HEK293 (cell line): ENCODE results near the gene MGAT4D.

Experiments used
- ATF2 ChIP-seq: fragments of 450-650 bp; formaldehyde crosslinking; IDR thresholded peaks from 2 replicates; pipeline ENCODE4 v1.5.1; 2016; ENCODE audit warnings: missing biosample characterization, missing genetic modification characterization, low read depth
- CTCF ChIP-seq: fragments of 450-650 bp; formaldehyde crosslinking; IDR thresholded peaks from 2 replicates; pipeline ENCODE4 v1.5.1; 2016; ENCODE audit warnings: missing biosample characterization, missing genetic modification characterization
- FEZF1 ChIP-seq: fragments of 450-650 bp; formaldehyde crosslinking; IDR thresholded peaks from 2 replicates; pipeline ENCODE4 v1.5.1; 2016; ENCODE audit warnings: missing biosample characterization, missing genetic modification characterization
- GFI1B ChIP-seq: fragments of 450-650 bp; formaldehyde crosslinking; IDR thresholded peaks from 2 replicates; pipeline ENCODE4 v1.5.1; 2016; ENCODE audit warnings: missing biosample characterization, missing genetic modification characterization
- GLIS1 ChIP-seq: fragments of 450-650 bp; formaldehyde crosslinking; IDR thresholded peaks from 2 replicates; pipeline ENCODE4 v1.5.1; 2016; ENCODE audit warnings: missing biosample characterization, missing genetic modification characterization
- IKZF3 ChIP-seq: fragments of 450-650 bp; IDR thresholded peaks from 2 replicates; pipeline ENCODE4 v1.5.0; 2018; ENCODE audit warnings: missing biosample characterization, mild to moderate bottlenecking, missing genetic modification characterization, moderate library complexity
- KLF1 ChIP-seq: fragments of 450-650 bp; formaldehyde crosslinking; IDR thresholded peaks from 2 replicates; pipeline ENCODE4 v1.5.1; 2016; ENCODE audit warnings: missing biosample characterization, missing genetic modification characterization
- KLF8 ChIP-seq: fragments of 450-650 bp; formaldehyde crosslinking; IDR thresholded peaks from 2 replicates; pipeline ENCODE4 v1.5.1; 2016; ENCODE audit warnings: missing biosample characterization, missing genetic modification characterization
- KLF9 ChIP-seq: fragments of 450-650 bp; formaldehyde crosslinking; IDR thresholded peaks from 2 replicates; pipeline ENCODE4 v1.5.1; 2016; ENCODE audit warnings: missing biosample characterization, missing genetic modification characterization, low read depth
- MEIS1 ChIP-seq: sonication (generic); formaldehyde crosslinking; IDR thresholded peaks from 2 replicates; pipeline ENCODE4 v1.8.1; 2022; ENCODE audit warnings: missing genetic modification reagents, mild to moderate bottlenecking, borderline replicate concordance
- MZF1 ChIP-seq: fragments of 450-650 bp; formaldehyde crosslinking; IDR thresholded peaks from 2 replicates; pipeline ENCODE4 v1.5.1; 2017; ENCODE audit warnings: missing biosample characterization, missing genetic modification characterization, borderline replicate concordance
- PRDM6 ChIP-seq: fragments of 450-650 bp; formaldehyde crosslinking; IDR thresholded peaks from 2 replicates; pipeline ENCODE4 v1.5.1; 2017; ENCODE audit warnings: missing biosample characterization, missing genetic modification characterization
- REPIN1 ChIP-seq: fragments of 450-650 bp; formaldehyde crosslinking; IDR thresholded peaks from 2 replicates; pipeline ENCODE4 v1.5.1; 2017; ENCODE audit warnings: missing biosample characterization, missing genetic modification characterization, low read depth
- SP3 ChIP-seq: fragments of 450-650 bp; formaldehyde crosslinking; IDR thresholded peaks from 2 replicates; pipeline ENCODE4 v1.5.1; 2016; ENCODE audit warnings: missing biosample characterization, missing genetic modification characterization
- SP7 ChIP-seq: fragments of 450-650 bp; formaldehyde crosslinking; IDR thresholded peaks from 2 replicates; pipeline ENCODE4 v1.5.1; 2016; ENCODE audit warnings: missing biosample characterization, missing genetic modification characterization
- TCF7L2 ChIP-seq: IDR thresholded peaks from 2 replicates; pipeline ENCODE4 v1.6.1; 2011; ENCODE audit warnings: low read depth, mild to moderate bottlenecking, inconsistent platforms, low read length, moderate library complexity, borderline replicate concordance
- YY2 ChIP-seq: fragments of 450-650 bp; formaldehyde crosslinking; IDR thresholded peaks from 2 replicates; pipeline ENCODE4 v1.5.1; 2016; ENCODE audit warnings: missing biosample characterization, missing genetic modification characterization
- ZBTB8A ChIP-seq: fragments of 450-650 bp; formaldehyde crosslinking; IDR thresholded peaks from 2 replicates; pipeline ENCODE4 v1.5.1; 2016; ENCODE audit warnings: missing biosample characterization, missing genetic modification characterization
- ZFP69B ChIP-seq: fragments of 450-650 bp; formaldehyde crosslinking; IDR thresholded peaks from 2 replicates; pipeline ENCODE4 v1.5.1; 2016; ENCODE audit warnings: missing biosample characterization, missing genetic modification characterization
- ZNF121 ChIP-seq: fragments of 450-650 bp; formaldehyde crosslinking; IDR thresholded peaks from 2 replicates; pipeline ENCODE4 v1.5.1; 2016; ENCODE audit warnings: missing biosample characterization, missing genetic modification characterization
- ZNF174 ChIP-seq: fragments of 450-650 bp; formaldehyde crosslinking; IDR thresholded peaks from 2 replicates; pipeline ENCODE4 v1.5.0; 2017; ENCODE audit warnings: missing biosample characterization, mild to moderate bottlenecking, missing genetic modification characterization
- ZNF175 ChIP-seq: fragments of 450-650 bp; formaldehyde crosslinking; IDR thresholded peaks from 2 replicates; pipeline ENCODE4 v1.5.1; 2016; ENCODE audit warnings: missing biosample characterization, missing genetic modification characterization
- ZNF202 ChIP-seq: fragments of 450-650 bp; formaldehyde crosslinking; IDR thresholded peaks from 2 replicates; pipeline ENCODE4 v1.5.1; 2016; ENCODE audit warnings: missing biosample characterization, missing genetic modification characterization, borderline replicate concordance
- ZNF335 ChIP-seq: fragments of 450-650 bp; formaldehyde crosslinking; conservative IDR thresholded peaks from 2 replicates; pipeline ENCODE4 v1.5.1; 2016; ENCODE audit warnings: missing biosample characterization, missing genetic modification characterization
- ZNF362 ChIP-seq: fragments of 450-650 bp; formaldehyde crosslinking; IDR thresholded peaks from 2 replicates; pipeline ENCODE4 v1.5.1; 2016; ENCODE audit warnings: missing biosample characterization, missing genetic modification characterization
- ZNF48 ChIP-seq: fragments of 450-650 bp; formaldehyde crosslinking; IDR thresholded peaks from 2 replicates; pipeline ENCODE4 v1.5.1; 2016; ENCODE audit warnings: missing biosample characterization, missing genetic modification characterization
- ZNF544 ChIP-seq: fragments of 450-650 bp; formaldehyde crosslinking; IDR thresholded peaks from 2 replicates; pipeline ENCODE4 v1.5.0; 2017; ENCODE audit warnings: missing biosample characterization, missing genetic modification characterization
- ZNF561 ChIP-seq: fragments of 450-650 bp; IDR thresholded peaks from 2 replicates; pipeline ENCODE4 v1.5.1; 2018; ENCODE audit warnings: missing biosample characterization, missing genetic modification characterization, borderline replicate concordance
- ZNF610 ChIP-seq: fragments of 450-650 bp; formaldehyde crosslinking; IDR thresholded peaks from 2 replicates; pipeline ENCODE4 v1.5.1; 2016; ENCODE audit warnings: missing biosample characterization, missing genetic modification characterization, borderline replicate concordance
- ZNF626 ChIP-seq: fragments of 450-650 bp; sonication (Bioruptor Pico); formaldehyde crosslinking; IDR thresholded peaks from 2 replicates; pipeline ENCODE4 v1.5.1; 2018; ENCODE audit warnings: missing biosample characterization, missing genetic modification characterization, inconsistent platforms
- ZNF664 ChIP-seq: fragments of 450-650 bp; formaldehyde crosslinking; IDR thresholded peaks from 2 replicates; pipeline ENCODE4 v1.5.1; 2016; ENCODE audit warnings: missing biosample characterization, missing genetic modification characterization
- ZNF670 ChIP-seq: fragments of 450-650 bp; formaldehyde crosslinking; IDR thresholded peaks from 2 replicates; pipeline ENCODE4 v1.5.1; 2016; ENCODE audit warnings: missing biosample characterization, missing genetic modification characterization, low read depth
- ZNF792 ChIP-seq: fragments of 450-650 bp; formaldehyde crosslinking; IDR thresholded peaks from 2 replicates; pipeline ENCODE4 v1.5.1; 2016; ENCODE audit warnings: missing biosample characterization, missing genetic modification characterization
- ZNF830 ChIP-seq: fragments of 450-650 bp; IDR thresholded peaks from 2 replicates; pipeline ENCODE4 v1.5.0; 2018; ENCODE audit warnings: missing biosample characterization, missing genetic modification characterization, low read depth, mild to moderate bottlenecking, moderate library complexity
- ZSCAN4 ChIP-seq: fragments of 450-650 bp; formaldehyde crosslinking; IDR thresholded peaks from 2 replicates; pipeline ENCODE4 v1.5.1; 2017; ENCODE audit warnings: missing biosample characterization, missing genetic modification characterization

Gene MGAT4D

GRCh38 chr4:140426610-140427105, 71.4 kb downstream of the MGAT4D start (continued):
- TF ChIP-seq KLF8 = no peak
- no peak for TF ChIP-seq ZNF670 (tag by site-specific recombination)
- TF ChIP-seq ATF2 (tag by site-specific recombination) = no peak
- TF ChIP-seq ZBTB8A (tag by site-specific recombination) = no peak
- TF ChIP-seq TCF7L2 = no peak
- TF ChIP-seq ZNF335 (tag by site-specific recombination) = peak; percentile 42
- no peak for TF ChIP-seq GFI1B (tag by site-specific recombination)
- TF ChIP-seq ZNF202 (tag by site-specific recombination) = no peak
- no peak for TF ChIP-seq YY2 (tag by site-specific recombination)
- no peak for TF ChIP-seq ZNF610 (tag by site-specific recombination)
- no peak for TF ChIP-seq REPIN1 (tag by site-specific recombination)
- TF ChIP-seq ZNF544 (tag by site-specific recombination) = no peak
- TF ChIP-seq ZNF121 (tag by site-specific recombination) = no peak
- no peak for TF ChIP-seq ZSCAN4 (tag by site-specific recombination)
- TF ChIP-seq MEIS1 (CRISPR knock-in tag) = no peak
- TF ChIP-seq PRDM6 = no peak
- peak; percentile 20; the same call in 1 of the 2 replicates for TF ChIP-seq SP7
- peak; percentile 44; the same call in 1 of the 2 replicates for TF ChIP-seq CTCF (tag by site-specific recombination)
- TF ChIP-seq ZNF175 (tag by site-specific recombination) = no peak
- no peak for TF ChIP-seq KLF9 (tag by site-specific recombination)
- TF ChIP-seq ZNF792 (tag by site-specific recombination) = no peak
- TF ChIP-seq FEZF1 = peak; percentile 16; the same call in 1 of the 2 replicates
- peak; percentile 5; the same call in 1 of the 2 replicates for TF ChIP-seq SP3 (tag by site-specific recombination)
- no peak for TF ChIP-seq ZNF664
- TF ChIP-seq ZFP69B (tag by site-specific recombination) = no peak
- TF ChIP-seq ZNF362 (tag by site-specific recombination) = no peak
- no peak for TF ChIP-seq KLF1 (tag by site-specific recombination)
- peak; percentile 19; the same call in 1 of the 2 replicates for TF ChIP-seq GLIS1 (tag by site-specific recombination)
- TF ChIP-seq ZNF174 (tag by site-specific recombination) = no peak
- no peak for TF ChIP-seq MZF1 (tag by site-specific recombination)
- no peak for TF ChIP-seq ZNF626 (tag by site-specific recombination)
- no peak for TF ChIP-seq ZNF561 (tag by site-specific recombination)
- TF ChIP-seq ZNF830 (tag by site-specific recombination) = no peak
- TF ChIP-seq IKZF3 (tag by site-specific recombination) = no peak
- no peak for TF ChIP-seq ZNF48 (tag by site-specific recombination)
